Left ventricle myocardium inferior (tissue), 1 donor: ENCODE data around the gene HOXA9. TPM values are rescaled to one million over a fixed set of nuclear protein-coding genes. Genes with fewer than 3 reads are reported as not detected.

Experiments used
- DNase-seq: peaks from one replicate; pipeline ENCODE4 v3.0.0-alpha.2; 2020
- H3K27ac ChIP-seq: fragments of 200-600 bp; replicated peaks from 2 replicates; pipeline ENCODE4 v1.8.0; 2021
- H3K27me3 ChIP-seq: fragments of 200-600 bp; 2 replicates; pipeline ENCODE4 v1.8.0; 2021; ENCODE audit warnings: low read depth
- H3K36me3 ChIP-seq: fragments of 200-600 bp; 2 replicates; pipeline ENCODE4 v1.8.0; 2021
- H3K4me1 ChIP-seq: fragments of 200-600 bp; 2 replicates; pipeline ENCODE4 v1.8.0; 2021
- H3K4me3 ChIP-seq: fragments of 200-600 bp; 2 replicates; pipeline ENCODE4 v1.8.0; 2021; ENCODE audit warnings: mild to moderate bottlenecking, moderate library complexity
- H3K9me3 ChIP-seq: fragments of 200-600 bp; replicated peaks from 2 replicates; pipeline ENCODE4 v1.8.0; 2021
- intact Hi-C: fragments of 100-400 bp; cut with micrococcal nuclease; formaldehyde crosslinking; loops from one replicate; pipeline ENCODE4 v1.11.0; 2022
- long read RNA-seq: library from polyadenylated mRNA; unstranded; transcript quantifications from one replicate; pipeline ENCODE4 v2.0.0, GENCODE V29; 2021
- total RNA-seq: library from RNA; stranded (reverse); fragmentation: NEBNext Ultra II Directional; extraction: Animal tissue kit (Norgen Biotek cat#: 25700); gene quantifications from one replicate; pipeline ENCODE4 v1.2.1, GENCODE V29; 2021
- TF ChIP-seq, protein P1 (sequence below): fragments of 200-600 bp; IDR thresholded peaks from 2 replicates; pipeline ENCODE4 v1.8.0; 2021; ENCODE audit warnings: antibody characterized with exemption, mild to moderate bottlenecking, borderline replicate concordance
- donor health status: DM: no; HTN: yes; CAD: no; lungs with severe emphysema.

The HOXA9 gene
- total RNA-seq, result not detected
- long read RNA-seq, result 0 reads

DNA sequence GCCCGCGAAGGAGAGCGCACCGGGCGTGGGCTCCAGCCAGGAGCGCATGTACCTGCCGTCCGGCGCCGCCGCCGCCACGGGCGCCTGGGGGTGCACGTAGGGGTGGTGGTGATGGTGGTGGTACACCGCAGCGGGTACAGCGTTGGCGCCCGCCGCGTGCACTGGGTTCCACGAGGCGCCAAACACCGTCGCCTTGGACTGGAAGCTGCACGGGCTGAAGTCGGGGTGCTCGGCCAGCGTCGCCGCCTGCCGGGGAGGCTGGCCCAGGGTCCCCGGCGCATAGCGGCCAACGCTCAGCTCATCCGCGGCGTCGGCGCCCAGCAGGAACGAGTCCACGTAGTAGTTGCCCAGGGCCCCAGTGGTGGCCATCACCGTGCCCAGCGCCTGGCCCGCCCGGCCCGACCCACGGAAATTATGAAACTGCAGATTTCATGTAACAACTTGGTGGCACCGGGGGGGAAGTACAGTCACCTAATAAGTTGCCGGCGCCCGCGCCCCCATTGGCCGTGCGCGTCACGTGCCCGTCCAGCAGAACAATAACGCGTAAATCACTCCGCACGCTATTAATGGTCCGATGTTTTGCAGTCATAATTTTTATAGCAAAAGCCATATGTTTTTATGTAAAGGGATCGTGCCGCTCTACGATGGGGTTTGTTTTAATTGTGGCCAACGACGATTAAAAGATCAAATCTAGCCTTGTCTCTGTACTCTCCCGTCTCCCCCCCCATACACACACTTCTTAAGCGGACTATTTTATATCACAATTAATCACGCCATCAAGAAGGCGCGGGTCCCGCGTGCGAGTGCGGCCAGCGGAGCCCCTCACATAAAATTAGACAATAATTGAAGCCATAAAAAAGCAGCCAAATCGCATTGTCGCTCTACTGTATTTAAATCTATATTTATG lies at the start of gene HOXA9:
Gene HOXA9 (minus strand): TSS at position 449 of the 907 bp plus-strand sequence. CDS start 80 bp downstream, at position 369.
- TF ChIP-seq, protein P1, sequence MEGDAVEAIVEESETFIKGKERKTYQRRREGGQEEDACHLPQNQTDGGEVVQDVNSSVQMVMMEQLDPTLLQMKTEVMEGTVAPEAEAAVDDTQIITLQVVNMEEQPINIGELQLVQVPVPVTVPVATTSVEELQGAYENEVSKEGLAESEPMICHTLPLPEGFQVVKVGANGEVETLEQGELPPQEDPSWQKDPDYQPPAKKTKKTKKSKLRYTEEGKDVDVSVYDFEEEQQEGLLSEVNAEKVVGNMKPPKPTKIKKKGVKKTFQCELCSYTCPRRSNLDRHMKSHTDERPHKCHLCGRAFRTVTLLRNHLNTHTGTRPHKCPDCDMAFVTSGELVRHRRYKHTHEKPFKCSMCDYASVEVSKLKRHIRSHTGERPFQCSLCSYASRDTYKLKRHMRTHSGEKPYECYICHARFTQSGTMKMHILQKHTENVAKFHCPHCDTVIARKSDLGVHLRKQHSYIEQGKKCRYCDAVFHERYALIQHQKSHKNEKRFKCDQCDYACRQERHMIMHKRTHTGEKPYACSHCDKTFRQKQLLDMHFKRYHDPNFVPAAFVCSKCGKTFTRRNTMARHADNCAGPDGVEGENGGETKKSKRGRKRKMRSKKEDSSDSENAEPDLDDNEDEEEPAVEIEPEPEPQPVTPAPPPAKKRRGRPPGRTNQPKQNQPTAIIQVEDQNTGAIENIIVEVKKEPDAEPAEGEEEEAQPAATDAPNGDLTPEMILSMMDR, result no peak
- no peaks in the 10 kb centered on the region for H3K9me3 ChIP-seq
- peaks cover 100% of the 10 kb centered on the region for H3K27me3 ChIP-seq
- no peak within 1 kb of the TSS for H3K27ac ChIP-seq
- peak; percentile 32 for DNase-seq
- H3K36me3 ChIP-seq, result no peaks in the 10 kb centered on the region
- H3K4me3 ChIP-seq, result peak within 1 kb of the TSS; percentile 54
- peaks cover 52% of the 10 kb centered on the region for H3K4me1 ChIP-seq
- intact Hi-C loops, result no loop called here

DNA sequence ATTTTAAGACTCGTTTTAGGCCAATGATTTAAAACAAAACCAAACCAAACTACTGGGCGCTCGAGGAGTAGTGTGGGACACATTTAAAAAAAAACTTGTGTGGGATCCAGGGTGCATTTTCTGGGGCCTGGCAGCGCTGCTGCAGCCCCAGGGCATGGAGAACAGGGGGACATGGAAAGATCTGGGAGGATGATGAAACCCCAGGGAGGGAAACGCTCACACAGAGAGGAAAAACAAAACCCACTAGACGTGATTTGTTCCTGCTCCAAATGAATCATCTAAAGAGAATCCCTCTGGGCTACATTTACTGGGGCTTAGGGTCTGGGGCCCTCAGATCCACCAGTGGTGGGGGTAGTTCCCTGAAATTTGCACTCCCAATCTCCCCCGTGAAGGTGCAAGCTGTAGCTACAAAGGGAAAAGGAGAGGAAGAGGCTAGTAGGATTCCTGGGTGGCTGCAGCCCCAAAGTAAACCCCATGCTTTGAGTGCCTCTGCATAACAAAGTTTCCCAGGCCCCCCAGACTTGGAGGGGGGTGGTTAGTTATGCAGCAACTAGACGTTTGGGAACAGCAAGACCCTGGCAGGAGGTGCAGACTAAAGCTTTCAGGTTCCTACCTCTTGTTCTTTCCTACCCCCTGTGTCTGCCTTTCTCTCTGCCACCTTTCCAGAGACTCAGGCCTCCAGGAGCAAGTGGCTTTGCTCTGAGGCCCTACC lies 49.1 kb upstream of the HOXA9 start:
- Histone ChIP-seq H3K27me3 (peaks cover 100% of the 10 kb centered on the region), H3K4me1 (peaks cover 20% of the 10 kb centered on the region), H3K4me3 (no peak overlapping the region), H3K9me3 (no peaks in the 10 kb centered on the region), H3K36me3 (no peaks in the 10 kb centered on the region), H3K27ac (no peak overlapping the region)
- DNase-seq, result no peak
- TF ChIP-seq, protein P1, result no peak
- intact Hi-C loops, result no loop called here

DNA sequence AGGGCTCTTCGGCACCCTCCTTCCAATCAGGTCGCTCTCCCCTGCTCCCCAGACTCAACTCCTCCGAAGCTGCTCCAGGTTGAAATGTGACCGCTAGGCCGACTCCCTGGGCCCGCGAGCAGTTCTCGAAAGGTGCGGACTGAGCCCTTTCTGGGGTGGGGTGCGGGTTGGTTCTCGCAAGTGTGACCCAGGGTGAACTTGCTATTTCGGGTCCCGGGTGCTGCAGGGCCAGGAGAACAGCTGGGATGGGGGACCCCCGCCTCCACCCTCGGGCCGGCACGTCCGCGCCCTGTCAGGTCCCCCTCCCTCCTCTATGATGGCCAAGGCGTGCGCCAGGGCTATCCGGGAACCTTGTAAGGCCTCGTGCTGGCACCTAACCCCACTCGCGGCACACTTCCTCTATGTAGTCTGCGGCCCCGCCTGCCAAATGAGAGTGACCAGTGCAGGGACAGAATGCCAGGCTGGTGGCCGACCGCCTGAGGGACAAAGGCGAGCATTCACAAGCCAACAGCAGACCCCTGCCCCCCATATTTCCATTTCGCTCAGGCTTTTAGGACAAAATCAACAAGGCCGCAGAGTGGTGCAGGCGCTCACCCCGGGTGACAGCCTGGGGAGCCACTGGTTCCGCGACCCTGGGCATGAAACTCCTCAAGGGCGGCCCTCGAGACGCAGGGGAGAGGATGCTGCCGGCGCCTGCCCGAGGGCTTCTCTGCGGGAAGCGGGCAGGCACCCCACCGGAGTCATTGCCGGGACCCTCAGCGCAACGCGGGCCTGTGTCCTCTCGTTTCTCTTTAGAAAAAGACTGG lies 48.3 kb upstream of the HOXA9 start:
- TF ChIP-seq, protein P1, result no peak
- H3K27ac ChIP-seq, result no peak overlapping the region
- peak overlapping the region; percentile 25 for H3K4me3 ChIP-seq
- no peak for DNase-seq
- intact Hi-C loops, result no loop called here
- no peaks in the 10 kb centered on the region for H3K36me3 ChIP-seq
- no peaks in the 10 kb centered on the region for H3K9me3 ChIP-seq
- H3K27me3 ChIP-seq, result peaks cover 100% of the 10 kb centered on the region
- H3K4me1 ChIP-seq, result peaks cover 20% of the 10 kb centered on the region

DNA sequence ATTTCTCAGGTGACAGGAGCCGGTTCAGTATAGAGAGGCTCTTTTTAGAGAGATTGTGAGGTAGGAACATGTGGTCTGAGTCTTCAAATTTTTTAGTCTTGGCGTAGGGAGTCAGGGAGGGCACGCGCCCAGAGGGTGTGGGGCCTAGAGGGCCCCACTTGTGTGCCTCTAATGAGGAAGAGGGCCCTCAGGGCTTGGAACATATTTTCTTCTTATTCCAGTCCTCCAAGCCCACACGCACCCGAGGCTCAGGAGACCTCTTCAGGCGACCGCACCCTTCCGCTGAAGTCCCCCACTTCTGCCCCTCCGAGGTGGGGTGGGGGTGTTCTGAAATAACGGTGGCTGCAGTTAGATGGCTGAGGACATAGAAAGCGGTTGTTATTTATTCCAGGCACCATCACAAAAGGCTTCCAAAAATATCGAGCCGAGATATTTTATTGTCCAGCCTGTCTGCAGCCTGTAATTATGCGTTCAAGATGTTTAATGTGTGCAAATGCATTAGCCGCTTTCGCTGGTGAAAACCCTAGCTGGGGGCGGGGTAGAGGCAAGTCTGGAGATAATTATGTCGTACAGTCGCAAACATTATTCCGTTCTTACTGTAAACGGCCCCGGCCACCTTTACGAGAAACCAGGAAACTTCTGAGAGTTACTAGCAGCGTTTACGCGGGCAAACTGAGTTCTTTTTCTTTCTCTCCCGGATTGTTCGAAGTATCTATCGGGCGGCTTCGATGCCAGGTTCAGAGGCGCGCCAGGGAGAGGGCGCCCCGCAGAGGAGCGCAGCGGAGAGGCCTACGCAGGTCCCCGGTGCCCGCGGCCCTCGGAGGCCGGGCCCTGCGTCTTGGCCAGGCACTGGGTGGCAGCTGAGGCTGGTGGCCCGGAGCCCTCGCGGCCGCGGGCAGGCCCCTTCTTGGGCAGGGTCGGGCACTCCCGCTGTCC lies 47.4 kb upstream of the HOXA9 start:
- H3K27me3 ChIP-seq, result peaks cover 100% of the 10 kb centered on the region
- DNase-seq, result no peak
- peaks cover 20% of the 10 kb centered on the region for H3K4me1 ChIP-seq
- intact Hi-C loops, result no loop called here
- H3K36me3 ChIP-seq, result no peaks in the 10 kb centered on the region
- H3K4me3 ChIP-seq, result peak overlapping the region; percentile 25
- H3K9me3 ChIP-seq, result no peaks in the 10 kb centered on the region
- no peak overlapping the region for H3K27ac ChIP-seq
- TF ChIP-seq, protein P1, result no peak
